HCT116 (cell line): ENCODE measurements around the gene MUS81.

Experiments
- CTCF ChIP-seq, 3 experiments: fragments of 200-600 bp in 1 of 3; sonication (generic) in 1 of 3; IDR thresholded peaks in 2 of 3; conservative IDR thresholded peaks in 1 of 3; 2 replicates each; pipeline ENCODE4 v1.5.1; 2012 to 2017; ENCODE audit warnings: low read depth in 2 of 3, low read length in 2 of 3, antibody characterized with exemption in 1 of 3, borderline replicate concordance in 1 of 3, control low read depth in 1 of 3, mild to moderate bottlenecking in 1 of 3, mixed read lengths in 1 of 3, mixed run types in 1 of 3, moderate library complexity in 1 of 3; ENCODE audit not compliant: insufficient read depth in 1 of 3
- EZH2phosphoT487 ChIP-seq: fragments of 200-600 bp; IDR thresholded peaks from 2 replicates; pipeline ENCODE4 v1.6.1; 2018; ENCODE audit warnings: antibody characterized with exemption, borderline replicate concordance
- JUND ChIP-seq: IDR thresholded peaks from 2 replicates; pipeline ENCODE4 v1.6.1; 2012
- MAX ChIP-seq: IDR thresholded peaks from 2 replicates; pipeline ENCODE4 v1.6.1; 2012
- POLR2A ChIP-seq: IDR thresholded peaks from 2 replicates; pipeline ENCODE4 v1.7.0; 2011; ENCODE audit warnings: borderline replicate concordance; ENCODE audit not compliant: insufficient read depth, insufficient read length; ENCODE audit errors: extremely low read depth
- YY1 ChIP-seq: IDR thresholded peaks from 2 replicates; pipeline ENCODE4 v1.6.1; 2011; ENCODE audit warnings: low read length, low read depth, moderate library complexity, mild to moderate bottlenecking; ENCODE audit not compliant: insufficient replicate concordance; ENCODE audit errors: extremely low read depth

- TF ChIP-seq CTCF (IDR thresholded peaks at IDR 0.05 in 2 of 3, conservative IDR thresholded peaks at IDR 0.05 in 1 of 3; ENCODE audit: borderline replicate concordance in 1 of 3, insufficient read depth in 1 of 3, low read depth in 2 of 3, low read length in 2 of 3) (no peak), YY1 (no peak), POLR2A (no peak), MAX (no peak), EZH2phosphoT487 (no peak), JUND (no peak)
Observed at GRCh38 chr11:65842144-65842543, 18.1 kb upstream of the MUS81 start.
